ENCODE results near the gene PFDN1.

The PFDN1 gene

DNA sequence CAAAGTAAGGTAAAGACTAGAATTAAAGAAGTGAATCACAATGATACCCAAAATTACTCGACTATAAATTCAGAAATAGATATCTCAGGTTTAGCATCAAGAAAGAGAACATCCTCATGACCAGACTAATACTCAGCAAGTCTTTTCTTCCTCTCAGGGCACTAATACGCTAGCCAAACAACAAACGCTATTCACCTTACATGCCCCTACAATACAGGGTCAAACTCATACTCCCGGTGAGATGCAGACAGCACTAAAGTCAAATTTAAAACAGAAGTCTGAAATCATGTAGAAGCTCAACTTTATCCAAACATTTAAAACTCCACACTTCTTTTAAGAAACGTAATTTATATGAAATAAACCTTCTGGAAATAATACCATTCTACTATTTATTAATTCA is 5.6 kb downstream of the PFDN1 start:
- no peak for DNase-seq (ENCODE audit: low read depth)
- TF ChIP-seq, protein P1, sequence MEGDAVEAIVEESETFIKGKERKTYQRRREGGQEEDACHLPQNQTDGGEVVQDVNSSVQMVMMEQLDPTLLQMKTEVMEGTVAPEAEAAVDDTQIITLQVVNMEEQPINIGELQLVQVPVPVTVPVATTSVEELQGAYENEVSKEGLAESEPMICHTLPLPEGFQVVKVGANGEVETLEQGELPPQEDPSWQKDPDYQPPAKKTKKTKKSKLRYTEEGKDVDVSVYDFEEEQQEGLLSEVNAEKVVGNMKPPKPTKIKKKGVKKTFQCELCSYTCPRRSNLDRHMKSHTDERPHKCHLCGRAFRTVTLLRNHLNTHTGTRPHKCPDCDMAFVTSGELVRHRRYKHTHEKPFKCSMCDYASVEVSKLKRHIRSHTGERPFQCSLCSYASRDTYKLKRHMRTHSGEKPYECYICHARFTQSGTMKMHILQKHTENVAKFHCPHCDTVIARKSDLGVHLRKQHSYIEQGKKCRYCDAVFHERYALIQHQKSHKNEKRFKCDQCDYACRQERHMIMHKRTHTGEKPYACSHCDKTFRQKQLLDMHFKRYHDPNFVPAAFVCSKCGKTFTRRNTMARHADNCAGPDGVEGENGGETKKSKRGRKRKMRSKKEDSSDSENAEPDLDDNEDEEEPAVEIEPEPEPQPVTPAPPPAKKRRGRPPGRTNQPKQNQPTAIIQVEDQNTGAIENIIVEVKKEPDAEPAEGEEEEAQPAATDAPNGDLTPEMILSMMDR (conservative IDR thresholded peaks at IDR 0.05; ENCODE audit: low read length): no peak
- H3K4me3 ChIP-seq (ENCODE audit: low read length): no peak overlapping the region

DNA sequence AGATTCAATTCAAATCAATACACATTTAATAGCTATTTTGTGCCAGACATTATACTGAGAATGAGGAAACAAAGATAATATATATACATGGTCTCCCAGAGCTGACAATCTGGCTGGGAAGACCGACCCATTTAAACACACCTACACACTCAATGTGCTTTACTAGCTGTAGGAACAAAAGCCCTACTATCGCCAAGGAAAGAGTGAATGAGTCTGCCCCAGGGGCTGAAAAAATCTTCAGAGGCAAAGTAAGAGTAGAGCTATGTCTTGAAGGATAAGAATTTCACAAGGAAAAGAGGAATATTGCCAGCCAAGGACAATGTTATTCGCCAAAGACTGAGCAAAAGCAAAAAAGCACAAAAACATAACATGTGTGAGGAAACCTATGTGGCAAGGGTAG is 6.6 kb downstream of the PFDN1 start:
- no peak overlapping the region for H3K4me3 ChIP-seq (ENCODE audit: low read length)
- no peak for DNase-seq (ENCODE audit: low read depth)
- TF ChIP-seq, protein P1 (conservative IDR thresholded peaks at IDR 0.05; ENCODE audit: low read length): no peak

DNA sequence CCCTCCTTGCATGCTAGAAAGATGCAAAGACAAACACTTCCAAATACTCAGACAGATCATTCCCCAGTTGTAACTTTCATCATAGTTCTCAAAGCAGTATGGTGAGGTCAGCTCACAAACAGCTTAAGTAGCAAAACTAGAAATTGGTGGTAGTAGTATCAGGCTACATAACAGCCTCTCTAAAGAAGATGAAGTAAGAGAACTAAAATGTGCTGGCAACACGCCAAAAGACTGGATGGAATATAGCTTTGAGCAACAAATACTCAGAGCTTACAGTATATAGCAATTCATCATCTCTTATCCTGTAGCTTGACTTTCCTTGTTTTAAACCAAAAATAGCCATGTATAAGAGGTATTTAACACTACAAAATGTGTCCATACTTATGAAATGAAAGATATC is 7.5 kb downstream of the PFDN1 start:
- peak; percentile 87 for DNase-seq (ENCODE audit: low read depth)
- TF ChIP-seq, protein P1 (conservative IDR thresholded peaks at IDR 0.05; ENCODE audit: low read length): no peak

DNA sequence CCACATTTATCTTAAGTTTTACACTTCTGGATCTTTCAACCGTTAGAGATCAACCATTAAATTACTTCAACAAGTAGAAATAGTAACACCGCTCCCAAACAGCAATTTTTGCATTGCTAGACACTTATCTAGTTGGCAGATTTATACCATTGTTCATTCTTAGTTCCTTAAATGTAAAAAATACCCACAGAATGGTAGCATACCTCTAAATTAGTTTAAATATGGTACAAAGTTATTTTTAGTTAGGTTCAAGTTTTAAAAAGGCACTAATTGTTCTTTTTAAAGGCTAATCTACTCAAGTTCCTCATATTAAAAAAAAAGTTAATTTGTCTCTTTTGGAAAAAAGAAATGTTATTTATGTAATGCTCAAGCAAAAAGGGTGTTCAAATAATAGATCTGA is 8.1 kb downstream of the PFDN1 start:
- no peak for DNase-seq (ENCODE audit: low read depth)
- H3K4me3 ChIP-seq (ENCODE audit: low read length): no peak overlapping the region
- TF ChIP-seq, protein P1 (conservative IDR thresholded peaks at IDR 0.05; ENCODE audit: low read length): no peak

More for the DNA sequence above, 7.5 kb downstream of the PFDN1 start:
- H3K4me3 ChIP-seq (ENCODE audit: low read length): no peak overlapping the region

DNA sequence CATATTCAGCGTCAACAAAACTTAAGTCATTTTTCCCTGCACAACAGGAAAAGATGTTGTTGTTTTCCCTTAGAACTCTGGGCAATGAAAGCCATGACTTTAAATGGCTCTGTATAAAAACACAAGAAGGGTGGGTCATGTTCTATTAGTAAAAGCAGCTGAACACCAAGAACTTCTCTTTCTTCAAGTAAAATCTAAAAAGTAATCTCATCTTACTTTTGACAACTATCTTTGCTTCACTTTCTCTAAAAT is 9.1 kb downstream of the PFDN1 start:
- no peak for DNase-seq (ENCODE audit: low read depth)
- TF ChIP-seq, protein P1 (conservative IDR thresholded peaks at IDR 0.05; ENCODE audit: low read length): no peak
- no peak overlapping the region for H3K4me3 ChIP-seq (ENCODE audit: low read length)

DNA sequence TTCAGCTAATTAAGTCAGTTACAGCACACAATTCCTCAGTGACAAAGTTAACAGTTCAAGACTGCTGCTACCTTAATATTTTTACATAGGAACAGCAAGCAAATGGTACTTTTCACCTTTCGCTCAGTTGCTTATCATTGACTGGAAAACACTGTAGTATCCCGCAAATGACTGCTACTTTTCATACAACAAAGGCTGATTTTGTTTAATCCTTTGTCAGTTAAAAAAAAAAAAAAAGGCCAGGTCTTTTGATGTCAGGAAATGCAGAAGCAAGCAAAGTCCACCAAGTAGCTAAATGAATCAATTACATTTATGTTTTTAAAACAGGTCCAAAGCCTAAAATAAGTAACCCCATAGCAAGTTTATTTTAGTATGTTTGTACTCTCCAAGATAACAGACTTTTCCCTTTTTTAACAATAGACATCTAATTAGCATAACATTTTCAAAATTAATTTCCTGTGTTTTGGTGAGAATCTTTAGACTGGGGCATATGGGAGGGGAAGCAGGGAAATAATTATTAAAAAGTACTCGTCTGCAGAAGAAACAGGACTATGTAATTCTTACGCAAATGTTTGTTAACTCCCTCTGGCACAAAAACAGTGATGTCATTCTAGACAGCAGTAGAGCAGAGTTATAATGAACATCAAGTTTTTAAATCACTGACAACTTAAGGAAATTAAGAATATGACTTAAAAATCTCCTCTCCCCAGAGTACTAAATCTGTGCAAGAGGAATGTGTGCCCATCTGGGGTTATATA is 9.6 kb downstream of the PFDN1 start:
- TF ChIP-seq, protein P1 (conservative IDR thresholded peaks at IDR 0.05; ENCODE audit: low read length): no peak
- H3K4me3 ChIP-seq (ENCODE audit: low read length): no peak overlapping the region
- DNase-seq (ENCODE audit: low read depth): no peak

DNA sequence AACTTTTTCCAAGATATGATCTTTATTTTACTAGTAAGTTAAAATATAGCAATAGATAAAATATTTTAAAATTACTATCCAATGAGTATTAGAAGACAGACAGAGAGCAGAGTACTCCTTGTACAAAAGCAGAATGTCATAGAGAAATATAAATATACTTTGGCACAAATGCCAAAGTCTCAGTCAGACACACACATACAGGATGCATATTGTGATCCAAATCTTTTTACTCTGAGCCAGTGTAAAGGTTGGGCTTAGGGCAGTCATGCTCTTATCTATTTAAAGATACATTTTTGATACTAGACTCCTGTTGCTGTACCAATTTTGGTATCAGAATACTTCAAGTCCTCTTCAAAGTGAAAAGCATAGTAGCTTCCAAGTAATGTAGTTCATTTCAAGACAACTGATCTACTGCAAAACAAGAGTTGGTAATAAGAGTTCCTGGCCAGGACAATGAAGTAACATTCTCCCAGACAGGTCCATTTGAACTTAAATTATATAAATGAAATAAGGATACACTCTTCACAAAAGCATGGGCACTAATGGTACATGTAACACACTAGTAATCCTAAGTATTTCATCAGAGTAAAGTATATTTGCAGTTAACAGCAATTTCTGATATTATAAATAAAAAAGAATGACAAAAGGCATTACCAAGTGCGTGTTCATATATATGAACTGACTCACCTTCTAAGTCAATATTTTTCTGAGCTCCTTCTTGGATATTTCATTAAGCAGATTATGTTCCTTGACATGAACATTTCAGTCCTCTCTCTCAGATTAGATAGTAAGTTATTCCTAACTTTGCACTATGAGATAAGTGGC is 10.5 kb downstream of the PFDN1 start:
- no peak for DNase-seq (ENCODE audit: low read depth)
- TF ChIP-seq, protein P1 (conservative IDR thresholded peaks at IDR 0.05; ENCODE audit: low read length): no peak

More for the DNA sequence above, 10.5 kb downstream of the PFDN1 start:
- no peak overlapping the region for H3K4me3 ChIP-seq (ENCODE audit: low read length)

Measured in AG10803 (cell line).